RKO (cell line): ENCODE measurements around the gene PPP1R36.
"Not testable (repeated sequence)": the region's sequence is repeated elsewhere in the genome, so short reads cannot be mapped to it uniquely, and the experiment has no call there.

Experiments used
- DNase-seq: peaks from one replicate; pipeline ENCODE4 v3.0.0-alpha.2; 2016; ENCODE audit warnings: low spot score

Gene PPP1R36

DNA sequence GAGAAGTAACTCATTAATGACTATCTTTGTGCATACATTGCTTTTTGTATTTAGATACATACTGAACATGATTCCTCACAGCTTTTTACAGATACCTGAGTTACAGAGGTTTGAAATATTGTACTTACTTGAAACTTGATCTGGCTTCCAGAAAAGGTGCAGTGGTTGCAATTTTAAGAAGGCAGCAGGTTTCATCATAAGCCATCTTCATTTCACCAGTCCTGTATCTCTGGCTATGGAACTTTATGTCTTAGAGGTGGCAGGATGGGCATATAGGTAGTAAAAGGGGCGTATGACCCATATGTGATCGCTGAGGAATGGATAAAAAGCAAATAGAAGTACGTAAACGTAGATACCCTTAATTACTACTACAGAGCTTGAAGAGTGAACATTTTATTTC, 31.5 kb upstream of the PPP1R36 start:
- DNase-seq: no peak

GRCh38 chr14:64520699-64521098, 29.1 kb upstream of the PPP1R36 start:
- no peak for DNase-seq

DNA sequence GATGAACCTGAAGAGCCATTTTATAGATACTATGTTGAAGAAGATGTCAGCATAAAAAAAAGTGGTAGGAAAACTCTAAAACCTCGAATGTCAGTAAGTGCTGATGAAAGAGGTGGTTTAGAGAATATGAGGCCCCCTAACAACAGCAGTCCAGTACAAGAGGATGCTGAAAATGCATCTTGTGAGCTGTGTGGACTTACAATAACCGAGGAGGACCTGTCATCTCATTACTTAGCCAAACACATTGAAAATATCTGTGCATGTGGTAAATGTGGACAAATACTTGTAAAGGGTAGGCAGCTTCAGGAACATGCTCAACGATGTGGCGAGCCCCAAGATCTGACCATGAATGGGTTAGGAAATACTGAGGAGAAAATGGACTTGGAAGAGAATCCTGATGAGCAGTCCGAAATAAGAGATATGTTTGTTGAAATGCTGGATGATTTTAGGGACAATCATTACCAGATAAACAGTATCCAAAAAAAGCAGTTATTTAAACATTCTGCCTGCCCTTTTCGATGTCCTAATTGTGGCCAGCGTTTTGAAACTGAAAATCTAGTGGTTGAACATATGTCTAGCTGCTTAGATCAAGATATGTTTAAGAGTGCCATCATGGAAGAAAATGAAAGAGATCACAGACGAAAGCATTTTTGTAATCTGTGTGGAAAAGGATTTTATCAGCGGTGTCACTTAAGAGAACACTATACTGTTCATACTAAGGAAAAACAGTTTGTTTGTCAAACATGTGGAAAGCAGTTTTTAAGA, 27.0 kb upstream of the PPP1R36 start:
- no peak for DNase-seq

- no peak for DNase-seq
These were observed 24.4 kb upstream of the PPP1R36 start for GRCh38 chr14:64525354-64525753.

DNA sequence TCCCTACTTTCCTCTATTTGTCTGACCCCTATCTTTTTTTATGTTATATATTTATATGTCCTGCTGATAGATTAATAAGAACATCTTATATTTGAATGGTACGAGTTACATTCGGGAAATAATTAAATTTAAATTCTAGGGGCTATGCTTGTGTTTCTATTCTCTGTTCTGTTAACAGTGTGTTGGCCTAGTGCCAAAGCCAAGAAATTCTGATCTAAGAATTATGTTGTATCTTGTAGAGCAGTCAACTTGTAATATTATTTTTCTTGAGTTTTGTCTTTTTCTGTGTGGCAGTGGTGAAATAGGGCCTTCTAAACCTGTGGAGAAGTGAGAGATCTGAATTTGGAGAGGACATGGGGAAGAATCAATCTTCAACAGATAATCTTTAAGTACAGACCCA, 18.2 kb upstream of the PPP1R36 start:
- DNase-seq: no peak

GRCh38 chr14:64536488-64537245, 13.1 kb upstream of the PPP1R36 start:
- no peak for DNase-seq

DNA sequence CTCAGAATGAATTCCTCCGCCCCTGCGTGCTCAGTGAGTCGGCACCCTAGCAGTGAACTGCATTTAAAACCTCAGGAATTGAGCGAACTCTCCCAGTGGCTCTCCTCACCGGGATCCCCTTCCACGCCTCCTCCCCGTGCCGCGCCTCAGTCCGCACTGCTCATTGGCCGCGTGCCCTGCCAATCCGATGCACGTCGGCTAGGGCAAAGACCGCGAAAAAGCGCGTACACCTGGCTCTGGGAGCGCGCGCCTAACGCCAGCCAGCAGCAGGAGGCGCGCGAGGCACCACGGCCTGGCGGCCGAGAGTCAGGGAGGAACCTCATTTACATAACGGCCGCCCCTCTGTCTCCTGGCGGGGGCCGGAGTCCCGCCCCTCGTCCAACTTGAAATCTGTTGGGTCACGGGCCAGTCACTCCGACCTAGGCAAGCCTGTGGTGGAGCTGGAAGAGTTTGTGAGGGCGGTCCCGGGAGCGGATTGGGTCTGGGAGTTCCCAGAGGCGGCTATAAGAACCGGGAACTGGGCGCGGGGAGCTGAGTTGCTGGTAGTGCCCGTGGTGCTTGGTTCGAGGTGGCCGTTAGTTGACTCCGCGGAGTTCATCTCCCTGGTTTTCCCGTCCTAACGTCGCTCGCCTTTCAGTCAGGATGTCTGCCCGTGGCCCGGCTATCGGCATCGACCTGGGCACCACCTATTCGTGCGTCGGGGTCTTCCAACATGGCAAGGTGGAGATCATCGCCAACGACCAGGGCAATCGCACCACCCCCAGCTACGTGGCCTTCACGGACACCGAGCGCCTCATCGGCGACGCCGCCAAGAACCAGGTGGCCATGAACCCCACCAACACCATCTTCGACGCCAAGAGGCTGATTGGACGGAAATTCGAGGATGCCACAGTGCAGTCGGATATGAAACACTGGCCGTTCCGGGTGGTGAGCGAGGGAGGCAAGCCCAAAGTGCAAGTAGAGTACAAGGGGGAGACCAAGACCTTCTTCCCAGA, 9.3 kb upstream of the PPP1R36 start, which contains the start of gene HSPA2:
HSPA2 (plus strand) TSS at position 534 of the 995 bp plus-strand sequence; CDS start at position 643, 109 bp downstream.
- DNase-seq: no peak

GRCh38 chr14:64541261-64541971, 8.3 kb upstream of the PPP1R36 start:
- no peak for DNase-seq

GRCh38 chr14:64541972-64542835, 7.6 kb upstream of the PPP1R36 start:
- DNase-seq: no peak

DNA sequence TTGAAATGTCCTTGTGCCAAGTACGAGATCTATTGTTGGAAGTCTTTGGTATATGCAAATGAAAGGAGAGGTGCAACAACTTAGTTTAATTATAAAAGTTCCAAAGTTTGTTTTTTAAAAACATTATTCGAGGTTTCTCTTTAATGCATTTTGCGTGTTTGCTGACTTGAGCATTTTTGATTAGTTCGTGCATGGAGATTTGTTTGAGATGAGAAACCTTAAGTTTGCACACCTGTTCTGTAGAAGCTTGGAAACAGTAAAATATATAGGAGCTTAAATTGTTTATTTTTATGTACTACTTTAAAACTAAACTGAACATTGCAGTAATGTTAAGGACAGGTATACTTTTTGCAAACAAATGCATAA, 6.9 kb upstream of the PPP1R36 start:
- no peak for DNase-seq

GRCh38 chr14:64544607-64545312, 5.0 kb upstream of the PPP1R36 start:
- no peak for DNase-seq

DNA sequence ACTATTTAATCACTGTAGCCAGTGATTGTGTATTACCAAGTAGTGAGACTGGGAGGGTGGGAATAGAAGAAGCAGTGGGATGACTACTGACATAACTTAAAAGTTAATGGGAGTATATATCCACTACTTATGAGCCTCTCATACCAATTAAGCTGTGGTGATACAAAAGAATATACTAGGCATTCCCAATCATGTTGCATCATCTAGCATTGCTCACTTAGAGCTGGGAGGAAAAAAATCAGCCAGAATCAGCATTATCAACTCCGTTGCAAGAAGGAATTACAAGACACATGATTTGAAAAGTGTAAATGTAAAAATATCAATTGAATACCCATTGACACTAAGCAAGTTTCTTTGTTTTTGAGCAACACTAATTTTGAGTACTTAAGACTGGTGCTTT, 745 bp upstream of the PPP1R36 start:
- DNase-seq: no peak

DNA sequence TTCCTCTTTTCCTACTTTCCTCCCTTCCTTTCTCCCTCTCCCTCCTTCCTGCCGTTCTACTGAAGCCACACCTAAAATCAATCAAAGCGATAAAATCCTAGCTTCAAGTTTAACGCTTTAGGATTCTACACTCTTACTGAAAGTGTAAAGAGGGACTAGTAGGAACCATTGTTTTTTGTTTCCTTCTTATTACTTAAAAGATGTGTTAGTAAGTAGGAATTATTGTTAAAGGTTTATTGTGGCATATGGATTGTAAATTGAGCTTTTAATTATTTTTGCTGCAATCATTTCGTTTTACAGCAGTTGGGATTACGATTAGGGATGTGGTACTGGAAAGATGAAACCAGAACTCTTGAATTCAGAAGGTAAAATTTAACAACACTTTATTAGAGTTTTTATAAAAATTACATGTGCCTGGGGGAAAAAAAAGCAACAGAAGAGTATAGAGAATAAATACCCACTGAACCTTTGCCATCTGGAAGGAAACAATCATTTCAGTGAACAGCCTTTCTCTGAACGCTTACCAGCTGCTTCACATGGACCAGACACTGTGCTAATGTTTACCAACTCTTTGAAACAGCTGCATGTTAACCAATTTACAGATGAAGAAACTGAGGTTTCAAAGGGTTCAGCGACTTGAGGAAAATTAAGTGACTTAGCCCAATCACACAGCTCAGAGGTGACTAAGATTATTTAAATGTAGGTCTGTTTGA, 1.0 kb downstream of the PPP1R36 start:
- DNase-seq: no peak

DNA sequence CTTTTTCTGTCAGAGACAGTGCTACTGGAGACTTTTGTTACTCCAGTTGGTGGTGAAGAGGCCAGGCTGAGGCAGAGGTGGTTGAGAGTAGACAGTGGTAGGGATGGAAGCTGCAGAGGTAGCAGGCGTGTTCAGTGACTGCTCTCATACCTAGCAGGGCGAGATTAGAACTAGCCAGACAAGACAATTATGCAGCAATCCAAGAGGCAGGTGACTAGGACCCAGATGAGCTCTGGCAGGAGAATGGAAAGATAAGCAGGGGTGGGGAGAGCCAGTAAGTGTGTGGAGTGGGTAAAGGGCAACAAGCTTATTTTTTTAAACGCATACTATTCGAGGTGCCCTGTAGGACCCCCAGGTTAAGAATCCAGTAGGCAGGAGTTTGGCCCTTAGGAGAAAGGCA, 4.8 kb downstream of the PPP1R36 start:
- DNase-seq: no peak

DNA sequence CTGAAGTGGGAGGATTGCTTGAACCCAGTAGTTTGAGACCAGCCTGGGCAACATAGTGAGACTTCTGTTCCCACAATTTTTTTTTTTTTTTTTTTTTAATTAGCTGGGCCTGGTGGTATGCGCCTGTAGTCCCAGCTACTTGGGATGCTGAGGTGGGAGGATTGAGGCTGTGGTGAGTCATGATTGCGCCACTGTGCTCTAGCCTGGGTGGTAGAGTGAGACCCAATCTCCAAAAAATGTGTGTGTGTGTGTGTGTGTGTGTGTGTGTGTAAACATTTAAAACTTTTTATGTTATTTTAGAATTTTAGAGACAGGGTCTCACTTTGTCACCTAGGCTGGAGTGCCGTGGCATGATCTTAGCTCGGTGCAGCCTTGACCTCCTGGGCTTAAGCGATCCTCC, 6.8 kb downstream of the PPP1R36 start:
- DNase-seq: peak; percentile 25

DNA sequence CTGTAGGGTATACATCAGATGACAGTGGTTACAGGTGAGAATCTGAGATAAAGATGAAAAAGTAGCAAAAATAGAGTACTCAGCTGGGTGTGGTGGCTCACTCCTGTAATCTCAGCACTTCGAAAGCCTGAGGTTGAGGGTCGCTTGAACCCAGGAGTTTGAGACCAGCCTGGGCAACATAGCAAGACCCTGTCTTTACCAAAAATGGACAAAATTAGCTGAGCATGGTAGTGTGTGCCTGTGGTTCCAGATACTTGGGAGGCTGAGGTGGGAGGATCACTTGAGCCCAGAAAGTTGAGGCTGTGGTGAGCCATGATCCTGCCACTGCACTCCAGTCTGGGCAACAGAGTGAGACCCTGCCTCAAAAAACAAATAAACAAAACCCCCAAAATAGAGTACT, 8.5 kb downstream of the PPP1R36 start:
- not testable (repeated sequence) for DNase-seq

DNA sequence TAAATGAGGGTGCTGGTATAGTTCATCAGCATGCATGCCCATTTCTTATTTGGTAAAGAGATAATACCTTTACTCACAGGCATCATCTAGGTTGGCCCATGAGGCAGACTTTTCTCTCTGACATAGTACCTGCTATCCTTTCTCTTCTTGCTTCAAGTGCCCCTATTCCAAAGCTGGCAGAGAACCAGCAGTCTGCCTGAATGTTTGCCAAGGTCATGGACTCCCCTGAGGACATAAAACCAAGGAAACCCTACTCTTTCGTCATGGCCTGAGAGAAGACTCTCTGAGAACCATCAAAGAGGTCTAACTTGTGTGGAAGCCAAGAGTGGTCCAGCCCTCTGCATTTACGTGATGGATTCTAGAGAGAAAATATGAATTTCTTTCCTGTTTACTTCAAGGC, 11.9 kb downstream of the PPP1R36 start:
- no peak for DNase-seq

DNA sequence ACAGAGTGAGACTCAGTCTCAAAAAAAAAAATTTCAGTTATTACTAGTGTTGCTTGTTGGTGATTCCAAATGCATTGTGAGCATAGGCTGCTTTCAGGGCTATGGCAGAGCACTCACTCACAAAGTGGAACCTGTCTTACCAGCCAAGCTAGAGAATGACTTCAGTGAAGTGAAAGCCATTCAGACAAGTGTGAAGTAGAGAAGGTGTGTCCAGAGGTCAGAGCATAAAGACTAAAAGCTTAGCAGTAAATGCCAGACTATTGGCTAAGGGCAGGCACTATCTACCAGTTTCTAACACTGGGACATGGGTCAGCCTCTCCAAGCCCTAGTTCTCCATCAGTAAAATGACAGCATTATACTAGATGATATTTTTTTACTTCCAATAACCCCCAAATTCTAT, 12.7 kb downstream of the PPP1R36 start:
- no peak for DNase-seq

- no peak for DNase-seq
These were observed 13.9 kb downstream of the PPP1R36 start for GRCh38 chr14:64563696-64564095.
